Stimulated activated CD8-positive, alpha-beta memory T cell treated with anti-CD3 and anti-CD28 coated beads, Interleukin-12 subunit alpha, Interleukin-12 subunit beta, amount 100 ng/mL, for 24 hours (primary cell): ENCODE data around the gene NOL4L.

Source experiments
- DNase-seq: peaks from one replicate; pipeline ENCODE4 v3.0.0-alpha.2; 2020; ENCODE audit errors: extremely low read depth

Gene NOL4L

GRCh38 chr20:32576560-32576959, 8.6 kb downstream of the NOL4L start:
- DNase-seq = no peak

- DNase-seq = no peak
These were observed 9.3 kb downstream of the NOL4L start for GRCh38 chr20:32575805-32576204.

GRCh38 chr20:32575227-32575581, 9.9 kb downstream of the NOL4L start:
- no peak for DNase-seq

- no peak for DNase-seq
These were observed 10.6 kb downstream of the NOL4L start for GRCh38 chr20:32574296-32575226.

- no peak for DNase-seq
These were observed 11.8 kb downstream of the NOL4L start for GRCh38 chr20:32573167-32573851.

GRCh38 chr20:32572271-32572968, 12.7 kb downstream of the NOL4L start:
- no peak for DNase-seq

GRCh38 chr20:32571566-32571965, 13.6 kb downstream of the NOL4L start:
- DNase-seq = no peak

- no peak for DNase-seq
These were observed 14.5 kb downstream of the NOL4L start for GRCh38 chr20:32570401-32571190.

GRCh38 chr20:32569380-32570305, 15.5 kb downstream of the NOL4L start:
- no peak for DNase-seq

GRCh38 chr20:32569018-32569379, 16.1 kb downstream of the NOL4L start:
- no peak for DNase-seq

GRCh38 chr20:32567384-32568178, 17.6 kb downstream of the NOL4L start:
- no peak for DNase-seq

GRCh38 chr20:32566379-32567374, 18.5 kb downstream of the NOL4L start:
- no peak for DNase-seq

- no peak for DNase-seq
These were observed 19.4 kb downstream of the NOL4L start for GRCh38 chr20:32565735-32566032.

GRCh38 chr20:32564921-32565734, 20.0 kb downstream of the NOL4L start:
- DNase-seq = no peak

- no peak for DNase-seq
These were observed 20.7 kb downstream of the NOL4L start for GRCh38 chr20:32564440-32564839.

- DNase-seq = no peak
These were observed 21.5 kb downstream of the NOL4L start for GRCh38 chr20:32563311-32564272.

GRCh38 chr20:32562495-32562911, 22.6 kb downstream of the NOL4L start:
- DNase-seq = no peak
